GM23248 (cell line): ENCODE measurements around the gene LANCL3.

Experiments used
- EZH2 ChIP-seq: fragments of 200-600 bp; sonication (generic); IDR thresholded peaks from 2 replicates; pipeline ENCODE4 v1.6.1; 2018; ENCODE audit warnings: antibody characterized with exemption, mild to moderate bottlenecking; ENCODE audit not compliant: insufficient read depth, poor library complexity, severe bottlenecking
- EZH2phosphoT487 ChIP-seq: fragments of 200-600 bp; sonication (generic); IDR thresholded peaks from 2 replicates; pipeline ENCODE4 v1.6.1; 2018; ENCODE audit warnings: antibody characterized with exemption, moderate library complexity, mild to moderate bottlenecking, low read depth; ENCODE audit not compliant: insufficient read depth

DNA sequence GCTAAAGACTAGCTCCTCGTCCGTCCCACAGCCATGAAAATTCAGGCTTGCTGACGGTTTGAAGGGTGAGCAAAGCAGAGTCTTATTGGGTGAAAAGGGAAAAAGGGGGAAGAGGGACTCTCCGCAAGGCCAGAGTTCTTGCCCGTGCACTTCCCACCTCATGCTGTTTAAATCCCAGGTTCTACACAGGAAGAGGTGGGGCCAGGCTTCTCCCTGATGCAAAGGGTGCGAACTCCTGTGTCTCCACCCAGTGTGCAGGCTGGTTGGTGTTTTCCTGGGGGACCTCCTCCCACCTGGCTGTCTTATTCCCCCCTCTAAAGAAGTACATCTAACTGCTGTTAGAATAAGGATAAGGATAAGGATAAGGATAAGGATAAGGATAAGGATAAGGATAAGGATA is 18.0 kb upstream of the LANCL3 start:
- TF ChIP-seq EZH2 (no peak), EZH2phosphoT487 (no peak)
